HepG2 (cell line): ENCODE measurements around the gene ACSM6. TPM values are rescaled to one million over a fixed set of nuclear protein-coding genes. Genes with fewer than 3 reads are reported as not detected.

ENCODE experiments used
- ATAC-seq: fragments of 200-7000 bp; cut with Tn5 transposase; 3 replicates; pipeline ENCODE4 v1.9.1; 2020; ENCODE audit warnings: mild to moderate bottlenecking, moderate library complexity
- BruUV-seq: library from RNA; stranded (reverse); fragments of 400-500 nt; replicated peaks from 2 replicates; lab custom pipeline; 2021; lab: Mats Ljungman, UMichigan
- CTCF ChIA-PET: fragments of 300-600 bp; formaldehyde crosslinking; extraction: SDS; loops from one replicate; lab custom pipeline; 2021; ENCODE audit warnings: low total read pairs, inconsistent platforms, low intra/inter-chr PET ratio; lab: Yijun Ruan, JAX
- POLR2A ChIA-PET: fragments of 350-600 bp; sonication (Branson Sonifier 250); formaldehyde crosslinking; loops from one replicate; lab custom pipeline; 2020; ENCODE audit warnings: antibody characterized with exemption, inconsistent platforms; lab: Yijun Ruan, JAX
- DNase-seq: peaks from one replicate; pipeline ENCODE4 v3.0.0-alpha.2; 2015; ENCODE audit warnings: low spot score
- FAIRE-seq: peaks from 3 replicates; lab custom pipeline; 2011; peaks lifted over from hg19 to GRCh38; lab: Jason Lieb, UNC
- H2AFZ ChIP-seq: one replicate; pipeline ENCODE4 v1.6.1; 2011; ENCODE audit warnings: low read length, inconsistent platforms
- H3K27ac ChIP-seq: fragments of 300-600 bp; 3 replicates; pipeline ENCODE4 v1.8.0; 2011; ENCODE audit warnings: mixed run types, mild to moderate bottlenecking, mixed read lengths, low read length, inconsistent platforms; ENCODE audit not compliant: insufficient read depth; ENCODE audit errors: extremely low read length
- H3K27me3 ChIP-seq, 2 experiments: fragments of 200-600 bp in 1 of 2; 2 replicates in 1 of 2; 3 replicates in 1 of 2; pipeline versions ENCODE4 v1.6.0 to v1.8.0; 2011; ENCODE audit warnings: low read length in 2 of 2, mild to moderate bottlenecking in 2 of 2, moderate library complexity in 2 of 2, inconsistent platforms in 1 of 2; ENCODE audit not compliant: insufficient read depth in 2 of 2, control insufficient read depth in 1 of 2
- H3K36me3 ChIP-seq, 2 experiments: fragments of 200-600 bp in 1 of 2; replicated peaks in 1 of 2; 2 replicates in 1 of 2; 3 replicates in 1 of 2; pipeline versions ENCODE4 v1.5.1 to v1.8.0; 2011; ENCODE audit warnings: low read length in 2 of 2, inconsistent platforms in 1 of 2; ENCODE audit not compliant: insufficient read depth in 2 of 2, control insufficient read depth in 1 of 2
- H3K4me1 ChIP-seq: 2 replicates; pipeline ENCODE4 v1.5.1; 2012; ENCODE audit warnings: low read length, inconsistent platforms; ENCODE audit not compliant: insufficient read depth
- H3K4me2 ChIP-seq: 2 replicates; pipeline ENCODE4 v1.6.0; 2011; ENCODE audit warnings: low read depth, low read length, inconsistent platforms
- H3K4me3 ChIP-seq, 3 experiments: fragments of 200-600 bp in 1 of 3; sonication (generic), shearing (Covaris generic) in 1 of 3; replicated peaks in 1 of 3; 2 replicates each; pipeline ENCODE4 v1.5.1; 2011 to 2016; ENCODE audit warnings: low read length in 3 of 3, inconsistent platforms in 2 of 3, low read depth in 2 of 3, mild to moderate bottlenecking in 2 of 3, control low read depth in 1 of 3, mixed read lengths in 1 of 3; ENCODE audit not compliant: insufficient read depth in 1 of 3
- H3K79me2 ChIP-seq: one replicate; pipeline ENCODE4 v1.6.1; 2011; ENCODE audit warnings: low read length, inconsistent platforms; ENCODE audit not compliant: insufficient read depth
- H3K9ac ChIP-seq: 2 replicates; pipeline ENCODE4 v1.6.0; 2011; ENCODE audit warnings: mild to moderate bottlenecking, low read depth, low read length, inconsistent platforms; ENCODE audit not compliant: insufficient read depth
- H3K9me3 ChIP-seq: 2 replicates; pipeline ENCODE4 v1.5.1; 2012; ENCODE audit warnings: mild to moderate bottlenecking, low read length
- H4K20me1 ChIP-seq: 2 replicates; pipeline ENCODE4 v1.6.0; 2011; ENCODE audit warnings: inconsistent platforms, mild to moderate bottlenecking, low read length, moderate library complexity; ENCODE audit not compliant: insufficient read depth
- SIN3B ChIP-seq: fragments of 150-350 bp; IDR thresholded peaks from 2 replicates; pipeline ENCODE4 v1.6.1; 2014; ENCODE audit warnings: low read length
- SP5 ChIP-seq: IDR thresholded peaks from 2 replicates; pipeline ENCODE4 v1.6.1; 2016; ENCODE audit warnings: low read depth, borderline replicate concordance
- ZNF121 ChIP-seq: sonication (generic); formaldehyde crosslinking; IDR thresholded peaks from 2 replicates; pipeline ENCODE4 v1.5.0; 2020; ENCODE audit warnings: mild to moderate bottlenecking, missing genetic modification reagents
- ZNF263 ChIP-seq: sonication (generic); formaldehyde crosslinking; IDR thresholded peaks from 2 replicates; pipeline ENCODE4 v1.4.0; 2020; ENCODE audit warnings: missing genetic modification reagents
- ZNF569 ChIP-seq: sonication (generic); formaldehyde crosslinking; IDR thresholded peaks from 2 replicates; pipeline ENCODE4 v1.5.0; 2020; ENCODE audit warnings: mild to moderate bottlenecking, missing genetic modification reagents, moderate library complexity, borderline replicate concordance
- WGBS: methylation state at CpG from one replicate; pipeline ENCODE4 v1.1.6; 2017; ENCODE audit warnings: low lambda C conversion rate; 5-methylcytosine and 5-hydroxymethylcytosine counted together
- in situ Hi-C: cut with HindIII; loops from 2 replicates; pipeline ENCODE4 v1.10.0; 2017; ENCODE audit warnings: low pct_unique_long_range_greater_than_20kb; ENCODE audit not compliant: extremely low pct_ligation_motif_present
- intact Hi-C: fragments of 100-400 bp; cut with micrococcal nuclease; formaldehyde crosslinking; loops from one replicate; pipeline ENCODE4 v1.10.0; 2022; ENCODE audit not compliant: unreplicated experiment
- polyA plus RNA-seq, 8 experiments: library from polyadenylated mRNA; depleted of rRNA in 3 of 8; stranded (reverse) in 7 of 8; unstranded in 1 of 8; fragments of >200 nt; fragmentation: Illumina TruSeq in 4 of 8; extraction: Trizol in 4 of 8; gene quantifications; 2 replicates each; pipeline versions ENCODE4 v1.2.1 to v1.2.3, GENCODE V29; 2011 to 2016; ENCODE audit warnings: low read depth in 4 of 8, missing spikeins in 1 of 8, mixed read lengths in 1 of 8; ENCODE audit not compliant: insufficient read depth in 1 of 8
- total RNA-seq, 5 experiments: library from RNA; depleted of rRNA; stranded (reverse); fragments of >200 nt; fragmentation: Illumina TruSeq; extraction: Trizol; gene quantifications; 2 replicates each; pipeline ENCODE4 v1.2.3, GENCODE V29; 2016; ENCODE audit warnings: low read depth in 1 of 5
- TF ChIP-seq, protein P1 (sequence below): sonication (generic); formaldehyde crosslinking; IDR thresholded peaks from 2 replicates; pipeline ENCODE4 v1.5.0; 2020; ENCODE audit warnings: mild to moderate bottlenecking, missing genetic modification reagents
- TF ChIP-seq, protein P2 (sequence below): sonication (generic); formaldehyde crosslinking; IDR thresholded peaks from 2 replicates; pipeline ENCODE4 v1.4.0; 2020; ENCODE audit warnings: missing genetic modification reagents

The ACSM6 gene
- total and polyA plus RNA-seq, 2 of the 13 experiments (the other 11 are each of a cell fraction or from before 2014, with no cell fraction given) = not detected

- H3K4me2 ChIP-seq = no peak overlapping the region
- 0 out of 2 replicates have a peak, but pooled peaks cover 6% of the 10 kb centered on the region for H4K20me1 ChIP-seq
- H3K27ac ChIP-seq = peak overlapping the region; percentile 21
- intact Hi-C loops (no loop called here), in situ Hi-C loops (loop anchor here (5.0 to 25.0 kb wide), 2 partner anchors 44 to 611 kb away; partner anchors contain the start of gene PDLIM1)
- ATAC-seq = no peak
- H3K4me3 ChIP-seq = no peak overlapping the region
- H3K36me3 ChIP-seq = peaks cover 27 to 73% of the 10 kb centered on the region in 2 experiments
- no peak overlapping the region for H3K9ac ChIP-seq
- no peak for DNase-seq
- no peak for FAIRE-seq
- CTCF ChIA-PET = interaction anchor here (3.0 kb wide), 1 partner anchor 115 kb away, joined by 53 read pairs; no protein-coding TSS in a partner anchor
- 93% methylated on average over 7 of the region's 7 CpGs for WGBS
- H3K4me1 ChIP-seq = peaks cover 19% of the 10 kb centered on the region
- peaks cover 25% of the 10 kb centered on the region for H3K79me2 ChIP-seq
- H2AFZ ChIP-seq = no peak overlapping the region
- H3K9me3 ChIP-seq = no peaks in the 10 kb centered on the region
- no peaks in the 10 kb centered on the region for H3K27me3 ChIP-seq
- no TSS peak for BruUV-seq
- TF ChIP-seq ZNF121 (CRISPR knock-in tag) = 0 out of 2 replicates have a peak, but pooled peaks have one; percentile 28
- no peak for TF ChIP-seq SIN3B
- TF ChIP-seq, protein P1, sequence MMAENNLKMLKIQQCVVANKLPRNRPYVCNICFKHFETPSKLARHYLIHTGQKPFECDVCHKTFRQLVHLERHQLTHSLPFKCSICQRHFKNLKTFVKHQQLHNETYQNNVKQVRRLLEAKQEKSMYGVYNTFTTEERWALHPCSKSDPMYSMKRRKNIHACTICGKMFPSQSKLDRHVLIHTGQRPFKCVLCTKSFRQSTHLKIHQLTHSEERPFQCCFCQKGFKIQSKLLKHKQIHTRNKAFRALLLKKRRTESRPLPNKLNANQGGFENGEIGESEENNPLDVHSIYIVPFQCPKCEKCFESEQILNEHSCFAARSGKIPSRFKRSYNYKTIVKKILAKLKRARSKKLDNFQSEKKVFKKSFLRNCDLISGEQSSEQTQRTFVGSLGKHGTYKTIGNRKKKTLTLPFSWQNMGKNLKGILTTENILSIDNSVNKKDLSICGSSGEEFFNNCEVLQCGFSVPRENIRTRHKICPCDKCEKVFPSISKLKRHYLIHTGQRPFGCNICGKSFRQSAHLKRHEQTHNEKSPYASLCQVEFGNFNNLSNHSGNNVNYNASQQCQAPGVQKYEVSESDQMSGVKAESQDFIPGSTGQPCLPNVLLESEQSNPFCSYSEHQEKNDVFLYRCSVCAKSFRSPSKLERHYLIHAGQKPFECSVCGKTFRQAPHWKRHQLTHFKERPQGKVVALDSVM (CRISPR knock-in tag) = peak; percentile 76; the same call in 1 of the 2 replicates
- TF ChIP-seq SP5 = no peak
- POLR2A ChIA-PET = no interaction called here
Measured at GRCh38 chr10:95247881-95248583, 54.0 kb downstream of the ACSM6 start.

DNA sequence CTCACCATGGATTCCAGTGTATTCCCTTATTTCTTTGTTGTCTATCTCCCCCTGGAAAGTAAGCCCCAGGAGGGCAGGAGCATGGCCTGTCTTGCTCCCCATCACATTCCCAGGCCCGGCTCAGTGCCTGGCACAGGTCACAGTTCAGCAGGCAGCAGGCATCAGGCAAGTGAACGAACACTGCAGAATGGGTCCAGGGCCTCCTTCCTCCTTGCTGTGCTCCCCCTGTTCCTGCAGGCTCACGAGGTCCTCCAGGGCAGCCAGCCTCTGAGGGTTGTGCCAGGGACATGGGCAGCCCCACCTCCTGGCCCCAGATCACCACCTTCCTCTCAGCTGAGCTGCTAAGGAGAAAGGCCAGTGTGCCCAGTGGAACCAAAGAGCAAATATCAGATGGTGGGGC lies 55.0 kb downstream of the ACSM6 start:
- intact Hi-C loops (no loop called here), in situ Hi-C loops (loop anchor here (5.0 to 25.0 kb wide), 2 partner anchors 43 to 612 kb away; partner anchors contain the start of gene PDLIM1)
- TF ChIP-seq ZNF263 (CRISPR knock-in tag) (peak; percentile 33; the same call in 1 of the 2 replicates), ZNF569 (CRISPR knock-in tag) (no peak)
- TF ChIP-seq, protein P2, sequence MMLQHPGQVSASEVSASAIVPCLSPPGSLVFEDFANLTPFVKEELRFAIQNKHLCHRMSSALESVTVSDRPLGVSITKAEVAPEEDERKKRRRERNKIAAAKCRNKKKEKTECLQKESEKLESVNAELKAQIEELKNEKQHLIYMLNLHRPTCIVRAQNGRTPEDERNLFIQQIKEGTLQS (CRISPR knock-in tag) = no peak
- DNase-seq = no peak
- WGBS = 93% methylated on average over 1 of the region's 3 CpGs
- no peak overlapping the region for H2AFZ ChIP-seq
- FAIRE-seq = no peak
- no peak for ATAC-seq
- H3K4me3 ChIP-seq = no peak overlapping the region
- no peak overlapping the region for H3K27ac ChIP-seq
- H3K4me2 ChIP-seq = no peak overlapping the region
- H3K79me2 ChIP-seq = peaks cover 33% of the 10 kb centered on the region
- BruUV-seq = no TSS peak
- peaks cover 7% of the 10 kb centered on the region; the same call in 1 of the 2 replicates for H4K20me1 ChIP-seq
- H3K27me3 ChIP-seq = no peaks in the 10 kb centered on the region
- no peak overlapping the region for H3K9ac ChIP-seq
- POLR2A ChIA-PET = no interaction called here
- peaks cover 25 to 74% of the 10 kb centered on the region in 2 experiments for H3K36me3 ChIP-seq
- CTCF ChIA-PET = no interaction called here
- H3K9me3 ChIP-seq = no peaks in the 10 kb centered on the region
- H3K4me1 ChIP-seq = peaks cover 27% of the 10 kb centered on the region
